Liver (tissue), 9 donors: ENCODE data around the gene TNFRSF13B. TPM values are rescaled to one million over a fixed set of nuclear protein-coding genes. Genes with fewer than 3 reads are reported as not detected.
"Not testable (repeated sequence)": the region's sequence is repeated elsewhere in the genome, so short reads cannot be mapped to it uniquely, and the experiment has no call there.

Experiments
- DNase-seq: peaks from one replicate; pipeline ENCODE4 v3.0.0-alpha.2; 2017; ENCODE audit warnings: low spot score
- H3K27ac ChIP-seq, 2 donors: one replicate each; pipeline ENCODE4 v1.7.0; 2013; ENCODE audit warnings: inconsistent platforms in 2 of 2, low read length in 2 of 2, control low read depth in 1 of 2, low read depth in 1 of 2, mild to moderate bottlenecking in 1 of 2
- H3K27me3 ChIP-seq, 4 donors: one replicate each; pipeline versions ENCODE4 v1.6.1 to v1.7.0; 2013; ENCODE audit warnings: low read length in 3 of 4, inconsistent platforms in 1 of 4, mild to moderate bottlenecking in 1 of 4, moderate library complexity in 1 of 4; ENCODE audit not compliant: control insufficient read depth in 4 of 4, insufficient read depth in 4 of 4
- H3K36me3 ChIP-seq, 4 donors: one replicate each; pipeline versions ENCODE4 v1.6.1 to v1.7.0; 2013; ENCODE audit warnings: low read length in 3 of 4, mild to moderate bottlenecking in 3 of 4, low read depth in 1 of 4, moderate library complexity in 1 of 4; ENCODE audit not compliant: control insufficient read depth in 4 of 4, insufficient read depth in 3 of 4
- H3K4me1 ChIP-seq, 4 donors: one replicate each; pipeline versions ENCODE4 v1.6.1 to v1.7.0; 2013; ENCODE audit warnings: low read length in 3 of 4, mild to moderate bottlenecking in 3 of 4, moderate library complexity in 1 of 4; ENCODE audit not compliant: control insufficient read depth in 4 of 4, insufficient read depth in 4 of 4
- H3K4me3 ChIP-seq, 3 donors: one replicate each; pipeline versions ENCODE4 v1.6.1 to v1.7.0; 2013; ENCODE audit warnings: low read length in 3 of 3, control low read depth in 1 of 3, low read depth in 1 of 3, mild to moderate bottlenecking in 1 of 3
- H3K9ac ChIP-seq, 2 donors: one replicate each; pipeline ENCODE4 v1.7.0; 2013; ENCODE audit warnings: low read length in 2 of 2, mild to moderate bottlenecking in 2 of 2, moderate library complexity in 2 of 2, control low read depth in 1 of 2, low read depth in 1 of 2
- H3K9me3 ChIP-seq, 4 donors: one replicate each; pipeline versions ENCODE4 v1.6.1 to v1.7.0; 2013; ENCODE audit warnings: low read length in 3 of 4; ENCODE audit not compliant: control insufficient read depth in 4 of 4
- EGR1 ChIP-seq, 2 donors: IDR thresholded peaks; 2 replicates each; pipeline ENCODE4 v1.6.1; 2016 to 2018; ENCODE audit warnings: antibody characterized with exemption in 2 of 2, low read depth in 2 of 2
- FOXA1 ChIP-seq: IDR thresholded peaks from 2 replicates; pipeline ENCODE4 v1.6.1; 2016; ENCODE audit warnings: antibody characterized with exemption
- FOXA2 ChIP-seq: IDR thresholded peaks from 2 replicates; pipeline ENCODE4 v1.6.1; 2016; ENCODE audit warnings: antibody characterized with exemption
- GABPA ChIP-seq, 2 donors: IDR thresholded peaks in 1 of 2; conservative IDR thresholded peaks in 1 of 2; 2 replicates each; pipeline ENCODE4 v1.6.1; 2016; ENCODE audit warnings: antibody characterized with exemption in 2 of 2, mild to moderate bottlenecking in 1 of 2, moderate library complexity in 1 of 2
- HNF4A ChIP-seq, 2 donors: conservative IDR thresholded peaks; 2 replicates each; pipeline ENCODE4 v1.6.1; 2016; ENCODE audit warnings: antibody characterized with exemption in 2 of 2, mild to moderate bottlenecking in 2 of 2
- HNF4G ChIP-seq: IDR thresholded peaks from 2 replicates; pipeline ENCODE4 v1.6.1; 2016; ENCODE audit warnings: antibody characterized with exemption
- JUND ChIP-seq, 2 donors: IDR thresholded peaks; 2 replicates each; pipeline ENCODE4 v1.6.1; 2016; ENCODE audit warnings: antibody characterized with exemption in 2 of 2
- MAX ChIP-seq: IDR thresholded peaks from 2 replicates; pipeline ENCODE4 v1.6.1; 2016; ENCODE audit warnings: antibody characterized with exemption
- NR2F2 ChIP-seq: IDR thresholded peaks from 2 replicates; pipeline ENCODE4 v1.6.1; 2016; ENCODE audit warnings: antibody characterized with exemption
- RAD21 ChIP-seq, 2 donors: IDR thresholded peaks; 2 replicates each; pipeline ENCODE4 v1.6.1; 2016; ENCODE audit warnings: antibody characterized with exemption in 2 of 2, mild to moderate bottlenecking in 2 of 2
- REST ChIP-seq: IDR thresholded peaks from 2 replicates; pipeline ENCODE4 v1.6.1; 2016; ENCODE audit warnings: antibody characterized with exemption, mild to moderate bottlenecking
- RXRA ChIP-seq, 2 donors: IDR thresholded peaks; 2 replicates each; pipeline ENCODE4 v1.6.1; 2017 to 2018; ENCODE audit warnings: antibody characterized with exemption in 2 of 2, mild to moderate bottlenecking in 1 of 2
- SP1 ChIP-seq: IDR thresholded peaks from 2 replicates; pipeline ENCODE4 v1.6.1; 2018; ENCODE audit warnings: antibody characterized with exemption, mild to moderate bottlenecking
- TAF1 ChIP-seq: conservative IDR thresholded peaks from 2 replicates; pipeline ENCODE4 v1.6.1; 2016; ENCODE audit warnings: antibody characterized with exemption, mild to moderate bottlenecking
- YY1 ChIP-seq: IDR thresholded peaks from 2 replicates; pipeline ENCODE4 v1.6.1; 2016; ENCODE audit warnings: antibody characterized with exemption, mild to moderate bottlenecking
- WGBS: extraction: QIAGEN DNeasy Blood & Tissue Kit; methylation state at CpG from one replicate; pipeline ENCODE4 v1.1.7; 2013; 5-methylcytosine and 5-hydroxymethylcytosine counted together
- polyA plus RNA-seq, 2 donors: library from polyadenylated mRNA; stranded (reverse) in 1 of 2; unstranded in 1 of 2; fragments of 200-250 nt in 1 of 2; fragments of >200 nt in 1 of 2; fragmentation: Nextera tagmentation in 1 of 2; extraction: Ambion mirVana in 1 of 2; gene quantifications; one replicate each; pipeline versions ENCODE4 v1.2.1 to v1.2.3, GENCODE V29; 2013 to 2015
- total RNA-seq, 2 donors: library from RNA; depleted of rRNA; stranded (reverse); fragments of >200 nt; gene quantifications; one replicate each; pipeline ENCODE4 v1.2.3, GENCODE V29; 2014
- TF ChIP-seq, protein P1 (sequence below): IDR thresholded peaks from 2 replicates; pipeline ENCODE4 v1.6.1; 2016; ENCODE audit warnings: antibody characterized with exemption
- TF ChIP-seq, protein P2 (sequence below): fragments of 150-350 bp; IDR thresholded peaks from 2 replicates; pipeline ENCODE4 v1.5.1; 2017; ENCODE audit warnings: improper control_type of control experiment, low read depth, low read length; ENCODE audit not compliant: missing input control
- TF ChIP-seq, protein P3 (sequence below): IDR thresholded peaks from 2 replicates; pipeline ENCODE4 v1.6.1; 2016; ENCODE audit warnings: antibody characterized with exemption
- donor health status: healthy.
- donor health status: healthy.
- donor health status: healthy.
- donor health status: healthy.
- donor health status: healthy.

Gene TNFRSF13B
- total and polyA plus RNA-seq, 4 donors, result 0.17 to 0.26 TPM; not detected in 2

DNA sequence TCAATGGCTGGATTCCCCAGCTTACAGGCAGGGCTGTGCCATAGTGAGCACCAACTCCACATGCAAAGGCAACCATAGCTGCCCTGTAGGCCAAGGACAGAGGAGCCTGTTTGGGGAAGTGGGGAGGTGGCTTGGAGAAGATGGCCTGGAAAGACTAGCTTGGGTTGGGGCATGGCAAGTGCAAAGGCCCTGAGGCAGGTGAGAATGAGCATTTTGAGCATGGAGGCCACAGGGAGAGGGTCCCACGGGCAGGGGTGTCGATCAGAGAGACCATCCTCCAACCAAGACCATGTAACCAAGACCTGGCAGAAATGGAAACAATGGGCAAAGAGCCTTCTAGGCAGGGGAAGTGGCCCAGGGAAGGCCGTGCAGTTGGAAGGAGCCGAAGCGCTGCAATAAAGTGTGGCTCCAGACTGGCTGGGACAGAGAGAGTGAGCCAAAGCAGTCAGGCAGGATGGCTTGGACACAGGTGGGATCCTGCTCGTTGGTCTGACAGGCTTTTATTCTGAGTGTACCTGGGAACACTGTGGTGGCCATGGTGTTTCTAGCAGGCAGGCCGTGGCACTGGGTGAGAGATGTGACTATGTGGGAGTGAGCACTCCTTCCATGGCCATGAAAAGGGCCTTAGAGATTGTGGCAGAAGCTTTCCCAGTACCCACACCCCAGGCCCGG is 45.6 kb upstream of the TNFRSF13B start:
- no peak for TF ChIP-seq SP1
- no peak for TF ChIP-seq MAX
- no peak for TF ChIP-seq REST
- TF ChIP-seq, protein P1, sequence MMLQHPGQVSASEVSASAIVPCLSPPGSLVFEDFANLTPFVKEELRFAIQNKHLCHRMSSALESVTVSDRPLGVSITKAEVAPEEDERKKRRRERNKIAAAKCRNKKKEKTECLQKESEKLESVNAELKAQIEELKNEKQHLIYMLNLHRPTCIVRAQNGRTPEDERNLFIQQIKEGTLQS, result no peak
- no peak for TF ChIP-seq YY1
- TF ChIP-seq, protein P2, sequence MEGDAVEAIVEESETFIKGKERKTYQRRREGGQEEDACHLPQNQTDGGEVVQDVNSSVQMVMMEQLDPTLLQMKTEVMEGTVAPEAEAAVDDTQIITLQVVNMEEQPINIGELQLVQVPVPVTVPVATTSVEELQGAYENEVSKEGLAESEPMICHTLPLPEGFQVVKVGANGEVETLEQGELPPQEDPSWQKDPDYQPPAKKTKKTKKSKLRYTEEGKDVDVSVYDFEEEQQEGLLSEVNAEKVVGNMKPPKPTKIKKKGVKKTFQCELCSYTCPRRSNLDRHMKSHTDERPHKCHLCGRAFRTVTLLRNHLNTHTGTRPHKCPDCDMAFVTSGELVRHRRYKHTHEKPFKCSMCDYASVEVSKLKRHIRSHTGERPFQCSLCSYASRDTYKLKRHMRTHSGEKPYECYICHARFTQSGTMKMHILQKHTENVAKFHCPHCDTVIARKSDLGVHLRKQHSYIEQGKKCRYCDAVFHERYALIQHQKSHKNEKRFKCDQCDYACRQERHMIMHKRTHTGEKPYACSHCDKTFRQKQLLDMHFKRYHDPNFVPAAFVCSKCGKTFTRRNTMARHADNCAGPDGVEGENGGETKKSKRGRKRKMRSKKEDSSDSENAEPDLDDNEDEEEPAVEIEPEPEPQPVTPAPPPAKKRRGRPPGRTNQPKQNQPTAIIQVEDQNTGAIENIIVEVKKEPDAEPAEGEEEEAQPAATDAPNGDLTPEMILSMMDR, result no peak
- TF ChIP-seq FOXA1, result no peak
- TF ChIP-seq HNF4G, result no peak
- TF ChIP-seq NR2F2, result no peak
- TF ChIP-seq TAF1, result no peak
- no peak for TF ChIP-seq FOXA2
- TF ChIP-seq EGR1 (IDR thresholded peaks at IDR 0.05; ENCODE audit: low read depth in 2 of 2), result no peak
- no peak for TF ChIP-seq JUND (IDR thresholded peaks at IDR 0.05)
- no peak for TF ChIP-seq GABPA (IDR thresholded peaks at IDR 0.05 in 1 of 2, conservative IDR thresholded peaks at IDR 0.05 in 1 of 2)
- no peak for TF ChIP-seq HNF4A (conservative IDR thresholded peaks at IDR 0.05)
- TF ChIP-seq, protein P3, sequence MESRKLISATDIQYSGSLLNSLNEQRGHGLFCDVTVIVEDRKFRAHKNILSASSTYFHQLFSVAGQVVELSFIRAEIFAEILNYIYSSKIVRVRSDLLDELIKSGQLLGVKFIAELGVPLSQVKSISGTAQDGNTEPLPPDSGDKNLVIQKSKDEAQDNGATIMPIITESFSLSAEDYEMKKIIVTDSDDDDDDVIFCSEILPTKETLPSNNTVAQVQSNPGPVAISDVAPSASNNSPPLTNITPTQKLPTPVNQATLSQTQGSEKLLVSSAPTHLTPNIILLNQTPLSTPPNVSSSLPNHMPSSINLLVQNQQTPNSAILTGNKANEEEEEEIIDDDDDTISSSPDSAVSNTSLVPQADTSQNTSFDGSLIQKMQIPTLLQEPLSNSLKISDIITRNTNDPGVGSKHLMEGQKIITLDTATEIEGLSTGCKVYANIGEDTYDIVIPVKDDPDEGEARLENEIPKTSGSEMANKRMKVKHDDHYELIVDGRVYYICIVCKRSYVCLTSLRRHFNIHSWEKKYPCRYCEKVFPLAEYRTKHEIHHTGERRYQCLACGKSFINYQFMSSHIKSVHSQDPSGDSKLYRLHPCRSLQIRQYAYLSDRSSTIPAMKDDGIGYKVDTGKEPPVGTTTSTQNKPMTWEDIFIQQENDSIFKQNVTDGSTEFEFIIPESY, result no peak
- TF ChIP-seq RAD21 (IDR thresholded peaks at IDR 0.05), result no peak
- TF ChIP-seq RXRA (IDR thresholded peaks at IDR 0.05), result no peak
- no peaks in the 10 kb centered on the region for H3K9me3 ChIP-seq
- DNase-seq, result no peak
- no peak overlapping the region for H3K4me3 ChIP-seq
- WGBS, result 95% methylated on average over 8 of the region's 8 CpGs
- H3K9ac ChIP-seq, result no peak overlapping the region
- no peaks in the 10 kb centered on the region for H3K4me1 ChIP-seq
- no peaks in the 10 kb centered on the region for H3K36me3 ChIP-seq
- no peaks in the 10 kb centered on the region for H3K27me3 ChIP-seq
- H3K27ac ChIP-seq, result no peak overlapping the region

- DNase-seq, H3K27ac ChIP-seq, H3K4me3 ChIP-seq, H3K4me1 ChIP-seq, H3K9me3 ChIP-seq, H3K9ac ChIP-seq, H3K36me3 ChIP-seq, H3K27me3 ChIP-seq: not testable (repeated sequence)
- WGBS, result 82% methylated on average over 8 of the region's 8 CpGs
These were observed 44.6 kb upstream of the TNFRSF13B start for GRCh38 chr17:17016199-17017197.
